BJ (cell line): ENCODE measurements around the gene EPHX1. TPM values are rescaled to one million over a fixed set of nuclear protein-coding genes. Genes with fewer than 3 reads are reported as not detected.

Experiments
- CTCF ChIA-PET: fragments of 350-600 bp; formaldehyde crosslinking; extraction: SDS; loops from one replicate; lab custom pipeline; 2021; ENCODE audit warnings: antibody characterized with exemption, inconsistent platforms; lab: Yijun Ruan, JAX
- POLR2A ChIA-PET: fragments of 300-600 bp; sonication (Branson Sonifier 250); formaldehyde crosslinking; extraction: SDS; loops from one replicate; lab custom pipeline; 2021; ENCODE audit warnings: antibody characterized with exemption; lab: Charles Lee
- DNase-seq: peaks from one replicate; pipeline ENCODE4 v3.0.0-alpha.2; 2011; ENCODE audit warnings: low read depth
- H3K27me3 ChIP-seq: 2 replicates; pipeline ENCODE4 v1.6.0; 2011; ENCODE audit warnings: low read length; ENCODE audit not compliant: control insufficient read depth, insufficient read depth
- H3K36me3 ChIP-seq: 2 replicates; pipeline ENCODE4 v1.5.1; 2011; ENCODE audit warnings: low read length; ENCODE audit not compliant: control insufficient read depth, insufficient read depth
- H3K4me3 ChIP-seq: 2 replicates; pipeline ENCODE4 v1.5.1; 2011; ENCODE audit warnings: low read depth, mild to moderate bottlenecking, control low read depth, low read length
- polyA plus RNA-seq: library from polyadenylated mRNA; depleted of rRNA; stranded (reverse); fragments of >200 nt; gene quantifications from 2 replicates; pipeline ENCODE4 v1.2.3, GENCODE V29; 2011
- TF ChIP-seq, protein P1 (sequence below): IDR thresholded peaks from 2 replicates; pipeline ENCODE4 v1.5.1; 2011; ENCODE audit warnings: low read depth, mild to moderate bottlenecking, control low read depth, inconsistent platforms, low read length, moderate library complexity; ENCODE audit not compliant: insufficient read depth

The EPHX1 gene
- polyA plus RNA-seq, 1 experiment: 34.3 TPM

DNA sequence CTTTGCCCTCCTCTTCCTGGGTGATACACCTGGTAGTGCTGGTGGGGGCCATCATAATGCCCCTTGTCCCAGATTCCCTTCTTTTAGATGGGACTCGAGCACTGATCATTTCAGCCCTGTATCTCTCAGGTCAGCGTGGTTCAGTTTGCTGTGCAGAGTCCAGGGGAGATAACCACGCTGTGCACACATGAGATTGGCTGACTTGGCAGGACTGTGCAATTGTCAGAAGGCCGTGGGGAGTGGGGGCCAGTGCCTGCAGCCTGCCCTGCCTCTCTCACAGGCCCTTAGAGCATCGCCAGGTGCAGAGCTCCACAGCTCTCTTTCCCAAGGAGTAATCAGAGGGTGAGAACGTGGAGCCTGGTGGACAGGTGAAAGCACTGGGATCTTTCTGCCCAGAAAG, 15.2 kb downstream of the EPHX1 start:
- H3K27me3 ChIP-seq: no peaks in the 10 kb centered on the region
- no peak overlapping the region for H3K4me3 ChIP-seq
- TF ChIP-seq, protein P1, sequence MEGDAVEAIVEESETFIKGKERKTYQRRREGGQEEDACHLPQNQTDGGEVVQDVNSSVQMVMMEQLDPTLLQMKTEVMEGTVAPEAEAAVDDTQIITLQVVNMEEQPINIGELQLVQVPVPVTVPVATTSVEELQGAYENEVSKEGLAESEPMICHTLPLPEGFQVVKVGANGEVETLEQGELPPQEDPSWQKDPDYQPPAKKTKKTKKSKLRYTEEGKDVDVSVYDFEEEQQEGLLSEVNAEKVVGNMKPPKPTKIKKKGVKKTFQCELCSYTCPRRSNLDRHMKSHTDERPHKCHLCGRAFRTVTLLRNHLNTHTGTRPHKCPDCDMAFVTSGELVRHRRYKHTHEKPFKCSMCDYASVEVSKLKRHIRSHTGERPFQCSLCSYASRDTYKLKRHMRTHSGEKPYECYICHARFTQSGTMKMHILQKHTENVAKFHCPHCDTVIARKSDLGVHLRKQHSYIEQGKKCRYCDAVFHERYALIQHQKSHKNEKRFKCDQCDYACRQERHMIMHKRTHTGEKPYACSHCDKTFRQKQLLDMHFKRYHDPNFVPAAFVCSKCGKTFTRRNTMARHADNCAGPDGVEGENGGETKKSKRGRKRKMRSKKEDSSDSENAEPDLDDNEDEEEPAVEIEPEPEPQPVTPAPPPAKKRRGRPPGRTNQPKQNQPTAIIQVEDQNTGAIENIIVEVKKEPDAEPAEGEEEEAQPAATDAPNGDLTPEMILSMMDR: no peak
- 0 out of 2 replicates have a peak, but pooled peaks cover 2% of the 10 kb centered on the region for H3K36me3 ChIP-seq
- ChIA-PET POLR2A (no interaction called here), CTCF (no interaction called here)
- DNase-seq: no peak

DNA sequence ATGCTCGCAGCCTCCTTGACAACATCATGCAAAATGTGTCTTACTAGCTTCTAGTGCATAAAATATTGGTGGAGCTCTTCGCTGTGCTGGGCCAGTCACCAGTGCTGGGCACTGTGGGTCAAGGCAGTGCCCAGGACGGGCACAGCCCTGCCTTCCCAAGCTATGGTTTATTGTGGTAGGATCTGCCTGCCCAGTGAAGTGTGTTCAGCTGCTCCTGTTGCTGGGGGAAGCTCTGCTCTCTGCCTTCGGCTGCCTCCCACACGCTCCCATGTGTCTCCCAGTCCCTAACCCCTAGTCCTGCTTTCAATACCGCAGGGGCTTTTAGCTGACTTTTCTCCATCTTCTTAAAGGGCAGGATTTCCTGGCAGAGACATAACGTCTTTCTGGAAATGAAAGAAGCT, 15.7 kb downstream of the EPHX1 start:
- H3K4me3 ChIP-seq: no peak overlapping the region
- ChIA-PET CTCF (interaction anchor here (0.7 to 1.0 kb wide), 3 partner anchors 56 to 350 kb away, joined by 3 read pairs; no protein-coding TSS in a partner anchor), POLR2A (interaction anchor here (0.7 kb wide), 1 partner anchor 9 kb away, joined by 3 read pairs; no protein-coding TSS in a partner anchor)
- DNase-seq: no peak
- 0 out of 2 replicates have a peak, but pooled peaks cover 2% of the 10 kb centered on the region for H3K36me3 ChIP-seq
- TF ChIP-seq, protein P1: no peak
- no peaks in the 10 kb centered on the region for H3K27me3 ChIP-seq

DNA sequence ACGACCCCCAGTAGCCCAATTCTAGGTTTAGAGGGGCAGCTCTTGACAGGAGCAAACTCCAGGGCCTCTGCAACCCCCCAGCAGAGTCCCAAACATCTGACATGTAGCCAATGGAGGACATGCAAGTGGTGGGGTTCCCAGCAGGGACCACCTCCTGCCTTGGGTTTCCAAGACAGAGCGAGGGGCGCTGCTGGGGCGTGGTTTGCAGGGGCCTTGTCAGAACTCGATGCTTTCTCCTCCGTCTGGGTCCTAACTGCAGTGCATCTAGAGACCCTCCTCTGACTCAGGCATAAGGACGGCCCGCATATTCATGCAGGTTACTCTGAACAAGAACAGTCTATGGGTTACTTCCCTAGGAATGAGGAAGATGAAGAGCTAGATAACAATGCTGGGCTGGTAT, 17.2 kb downstream of the EPHX1 start:
- TF ChIP-seq, protein P1: no peak
- POLR2A ChIA-PET: no interaction called here
- CTCF ChIA-PET: interaction anchor here (1.1 to 1.2 kb wide), 2 partner anchors 13 to 352 kb away, joined by 3 to 5 read pairs; no protein-coding TSS in a partner anchor

DNA sequence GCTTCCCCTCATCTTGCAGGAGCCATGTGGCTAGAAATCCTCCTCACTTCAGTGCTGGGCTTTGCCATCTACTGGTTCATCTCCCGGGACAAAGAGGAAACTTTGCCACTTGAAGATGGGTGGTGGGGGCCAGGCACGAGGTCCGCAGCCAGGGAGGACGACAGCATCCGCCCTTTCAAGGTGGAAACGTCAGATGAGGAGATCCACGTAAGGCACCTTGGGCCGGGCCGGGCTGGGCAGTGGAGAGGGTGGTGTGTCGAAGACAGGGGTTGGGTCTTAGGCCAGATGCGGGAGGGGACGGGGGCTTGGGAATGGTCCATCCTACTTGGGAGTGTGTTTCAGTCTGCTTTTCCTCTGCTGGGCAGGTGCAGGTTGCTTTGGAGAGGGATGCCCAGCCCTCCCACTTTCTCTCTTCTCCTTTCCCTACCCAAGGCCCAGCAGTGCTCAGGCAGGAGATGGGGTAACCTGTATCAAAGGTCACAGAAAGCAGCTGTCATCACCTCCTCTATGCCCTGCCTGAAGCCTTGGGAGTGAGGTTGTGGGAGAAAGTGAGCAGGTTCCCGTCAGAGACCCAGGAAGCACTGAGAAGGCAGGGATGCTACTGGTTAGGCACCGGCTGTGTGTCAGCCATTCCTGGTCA, 18.9 kb downstream of the EPHX1 start:
- Histone ChIP-seq H3K36me3 (no peaks in the 10 kb centered on the region), H3K4me3 (no peak overlapping the region), H3K27me3 (no peaks in the 10 kb centered on the region)
- ChIA-PET POLR2A (no interaction called here), CTCF (no interaction called here)
- no peak for DNase-seq
- TF ChIP-seq, protein P1: no peak

More for the DNA sequence above, 17.2 kb downstream of the EPHX1 start:
- no peak for DNase-seq
- H3K36me3 ChIP-seq: 0 out of 2 replicates have a peak, but pooled peaks cover 2% of the 10 kb centered on the region
- H3K27me3 ChIP-seq: no peaks in the 10 kb centered on the region
- no peak overlapping the region for H3K4me3 ChIP-seq

DNA sequence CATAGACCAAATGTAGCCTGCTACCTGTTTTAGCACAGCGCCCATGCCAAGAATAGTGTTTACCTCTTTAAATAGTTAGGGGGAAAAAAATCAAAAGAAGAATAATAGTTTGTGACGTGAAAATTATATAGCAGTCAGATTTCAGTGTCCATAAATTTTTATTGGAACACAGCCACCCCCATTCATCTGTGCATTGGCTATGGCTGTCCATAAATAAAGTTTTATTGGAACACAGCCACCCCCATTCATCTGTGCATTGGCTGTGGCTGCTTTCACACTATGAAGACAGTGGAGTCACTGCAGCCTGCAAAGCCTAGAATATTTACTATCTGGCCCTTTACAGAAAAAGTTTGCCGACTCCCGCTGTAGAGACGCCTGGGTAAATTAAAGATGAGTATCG, 20.9 kb downstream of the EPHX1 start:
- Histone ChIP-seq H3K27me3 (no peaks in the 10 kb centered on the region), H3K36me3 (no peaks in the 10 kb centered on the region), H3K4me3 (no peak overlapping the region)
- TF ChIP-seq, protein P1: no peak
- ChIA-PET POLR2A (no interaction called here), CTCF (no interaction called here)
- DNase-seq: no peak
